ENCODE measurements around the gene MRPS24. TPM values are rescaled to one million over a fixed set of nuclear protein-coding genes. Genes with fewer than 3 reads are reported as not detected.

Gene MRPS24
- polyA plus RNA-seq (2012; ENCODE audit: insufficient read length, low read depth), result 315 TPM

DNA sequence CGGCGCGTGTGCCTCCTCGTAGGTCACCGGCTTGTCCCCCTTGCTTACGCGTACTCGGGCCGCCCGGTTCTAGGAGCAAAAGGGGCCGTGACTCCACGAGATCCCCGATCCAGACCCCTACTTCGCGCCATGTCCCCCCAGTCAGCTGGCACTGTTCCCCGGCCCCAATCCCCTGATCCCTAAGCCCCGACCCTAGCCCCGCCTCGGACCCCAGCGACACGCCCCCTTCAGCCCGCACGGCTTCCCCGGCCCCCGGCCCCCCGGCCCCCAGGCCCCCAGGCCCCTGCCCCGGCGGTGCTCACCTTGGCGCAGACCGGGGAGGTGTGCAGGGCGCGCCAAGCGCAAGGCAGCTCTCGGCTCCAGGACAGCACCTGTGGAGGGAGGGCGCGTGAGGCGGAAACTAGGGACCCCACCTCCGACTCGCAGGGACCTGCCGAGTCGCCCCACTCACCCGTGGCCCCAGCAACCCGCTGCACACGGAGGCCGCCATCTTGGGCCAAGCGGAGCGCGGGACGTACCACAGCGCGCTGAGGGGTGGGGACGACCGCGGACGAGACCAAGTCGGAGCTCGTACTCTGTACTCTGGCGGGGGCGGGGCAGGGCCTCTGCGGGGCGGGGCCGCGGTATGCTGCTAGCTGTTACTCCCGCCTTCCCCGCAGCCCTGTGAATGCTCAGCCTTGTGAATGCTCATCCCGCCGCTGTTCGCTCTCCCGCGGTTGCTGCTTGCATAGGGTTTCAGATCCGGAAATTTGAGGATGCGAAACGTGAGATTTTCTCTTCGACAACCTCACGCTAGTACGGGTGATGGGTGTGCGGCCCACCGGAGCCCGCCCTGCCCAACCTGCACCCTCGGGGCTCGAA lies at the start of gene MRPS24:
Gene MRPS24, minus strand, starts transcription at position 512 of the 861 bp plus-strand sequence. Its CDS starts 22 bp downstream, at position 490.
- TF ChIP-seq POLR2AphosphoS5 (IDR thresholded peaks at IDR 0.05; ENCODE audit: low read depth, low read length) (peak; percentile 90), TAF1 (IDR thresholded peaks at IDR 0.05; ENCODE audit: borderline replicate concordance, insufficient read depth, low read length) (peak; percentile 97), SIN3A (IDR thresholded peaks at IDR 0.05; ENCODE audit: borderline replicate concordance, insufficient read depth, low read length) (no peak), FOXP2 (optimal IDR thresholded peaks at IDR 0.05; ENCODE audit: borderline replicate concordance, extremely low read depth, extremely low read length, insufficient read depth) (no peak)
- TF ChIP-seq, protein P1, sequence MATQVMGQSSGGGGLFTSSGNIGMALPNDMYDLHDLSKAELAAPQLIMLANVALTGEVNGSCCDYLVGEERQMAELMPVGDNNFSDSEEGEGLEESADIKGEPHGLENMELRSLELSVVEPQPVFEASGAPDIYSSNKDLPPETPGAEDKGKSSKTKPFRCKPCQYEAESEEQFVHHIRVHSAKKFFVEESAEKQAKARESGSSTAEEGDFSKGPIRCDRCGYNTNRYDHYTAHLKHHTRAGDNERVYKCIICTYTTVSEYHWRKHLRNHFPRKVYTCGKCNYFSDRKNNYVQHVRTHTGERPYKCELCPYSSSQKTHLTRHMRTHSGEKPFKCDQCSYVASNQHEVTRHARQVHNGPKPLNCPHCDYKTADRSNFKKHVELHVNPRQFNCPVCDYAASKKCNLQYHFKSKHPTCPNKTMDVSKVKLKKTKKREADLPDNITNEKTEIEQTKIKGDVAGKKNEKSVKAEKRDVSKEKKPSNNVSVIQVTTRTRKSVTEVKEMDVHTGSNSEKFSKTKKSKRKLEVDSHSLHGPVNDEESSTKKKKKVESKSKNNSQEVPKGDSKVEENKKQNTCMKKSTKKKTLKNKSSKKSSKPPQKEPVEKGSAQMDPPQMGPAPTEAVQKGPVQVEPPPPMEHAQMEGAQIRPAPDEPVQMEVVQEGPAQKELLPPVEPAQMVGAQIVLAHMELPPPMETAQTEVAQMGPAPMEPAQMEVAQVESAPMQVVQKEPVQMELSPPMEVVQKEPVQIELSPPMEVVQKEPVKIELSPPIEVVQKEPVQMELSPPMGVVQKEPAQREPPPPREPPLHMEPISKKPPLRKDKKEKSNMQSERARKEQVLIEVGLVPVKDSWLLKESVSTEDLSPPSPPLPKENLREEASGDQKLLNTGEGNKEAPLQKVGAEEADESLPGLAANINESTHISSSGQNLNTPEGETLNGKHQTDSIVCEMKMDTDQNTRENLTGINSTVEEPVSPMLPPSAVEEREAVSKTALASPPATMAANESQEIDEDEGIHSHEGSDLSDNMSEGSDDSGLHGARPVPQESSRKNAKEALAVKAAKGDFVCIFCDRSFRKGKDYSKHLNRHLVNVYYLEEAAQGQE (IDR thresholded peaks at IDR 0.05; ENCODE audit: insufficient read depth in 1 of 2, low read depth in 2 of 2, low read length in 2 of 2), result peak in 1 of 2 experiments; percentile 53; a peak in 1 of 4 replicates

- TF ChIP-seq POLR2AphosphoS5 (IDR thresholded peaks at IDR 0.05; ENCODE audit: low read depth, low read length) (no peak), SIN3A (IDR thresholded peaks at IDR 0.05; ENCODE audit: borderline replicate concordance, insufficient read depth, low read length) (no peak), TAF1 (IDR thresholded peaks at IDR 0.05; ENCODE audit: borderline replicate concordance, insufficient read depth, low read length) (no peak), FOXP2 (optimal IDR thresholded peaks at IDR 0.05; ENCODE audit: borderline replicate concordance, extremely low read depth, extremely low read length, insufficient read depth) (no peak)
- TF ChIP-seq, protein P1 (IDR thresholded peaks at IDR 0.05; ENCODE audit: insufficient read depth in 1 of 2, low read depth in 2 of 2, low read length in 2 of 2), result no peak
These were observed 46.6 kb upstream of the MRPS24 start for GRCh38 chr7:43915907-43916306.

DNA sequence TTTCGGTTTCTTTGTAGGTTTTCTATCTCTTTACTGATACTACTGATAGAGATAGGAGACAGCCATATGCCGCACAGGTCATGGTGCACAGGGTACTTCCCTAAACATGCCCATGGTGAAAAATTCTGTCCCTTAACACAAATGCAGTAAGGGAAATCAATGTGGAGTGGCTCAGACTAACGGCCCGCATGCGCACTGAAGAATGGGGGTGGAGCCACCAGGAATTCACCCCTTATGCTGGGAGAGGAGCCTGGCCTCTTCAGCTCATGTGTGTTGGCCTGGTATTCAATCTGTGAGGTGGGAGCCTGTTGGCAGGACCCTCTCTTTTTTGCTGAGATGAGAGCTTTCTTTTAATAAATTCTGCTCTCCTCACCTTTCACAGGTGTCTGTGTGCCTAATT lies 45.5 kb upstream of the MRPS24 start:
- TF ChIP-seq POLR2AphosphoS5 (IDR thresholded peaks at IDR 0.05; ENCODE audit: low read depth, low read length) (no peak), FOXP2 (optimal IDR thresholded peaks at IDR 0.05; ENCODE audit: borderline replicate concordance, extremely low read depth, extremely low read length, insufficient read depth) (no peak), TAF1 (IDR thresholded peaks at IDR 0.05; ENCODE audit: borderline replicate concordance, insufficient read depth, low read length) (no peak), SIN3A (IDR thresholded peaks at IDR 0.05; ENCODE audit: borderline replicate concordance, insufficient read depth, low read length) (no peak)
- TF ChIP-seq, protein P1 (IDR thresholded peaks at IDR 0.05; ENCODE audit: insufficient read depth in 1 of 2, low read depth in 2 of 2, low read length in 2 of 2), result no peak

GRCh38 chr7:43906331-43907010 lies 37.2 kb upstream of the MRPS24 start, which contains the start of gene URGCP:
Gene URGCP (minus strand): TSS chr7:43906596. CDS start chr7:43906575, 21 bp downstream.
- TF ChIP-seq POLR2AphosphoS5 (IDR thresholded peaks at IDR 0.05; ENCODE audit: low read depth, low read length) (no peak), TAF1 (IDR thresholded peaks at IDR 0.05; ENCODE audit: borderline replicate concordance, insufficient read depth, low read length) (no peak), FOXP2 (optimal IDR thresholded peaks at IDR 0.05; ENCODE audit: borderline replicate concordance, extremely low read depth, extremely low read length, insufficient read depth) (no peak), SIN3A (IDR thresholded peaks at IDR 0.05; ENCODE audit: borderline replicate concordance, insufficient read depth, low read length) (no peak)
- TF ChIP-seq, protein P1 (IDR thresholded peaks at IDR 0.05; ENCODE audit: insufficient read depth in 1 of 2, low read depth in 2 of 2, low read length in 2 of 2), result no peak

All from PFSK-1 (cell line).